ENCODE measurements around the gene CFAP221.

CFAP221 gene

DNA sequence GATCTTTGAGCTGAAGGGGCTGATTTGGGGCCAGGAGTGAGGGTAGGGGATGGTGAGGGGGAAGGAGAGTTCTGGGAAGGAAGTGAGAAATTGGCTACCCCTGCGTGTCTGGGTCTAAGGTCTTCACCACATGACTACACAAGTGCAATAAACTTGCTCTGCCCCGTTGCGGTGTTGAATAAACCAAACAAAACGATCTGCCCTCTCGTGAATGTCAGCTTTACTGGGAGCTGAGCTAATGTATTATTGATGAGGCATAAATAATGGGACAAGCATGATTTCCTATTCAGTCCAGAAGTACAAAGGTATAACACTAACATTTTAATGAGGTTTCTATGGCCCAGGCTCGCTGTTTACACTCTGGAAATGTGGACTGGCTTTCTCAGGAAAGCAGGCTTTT lies 8.0 kb upstream of the CFAP221 start:
- in situ Hi-C loops (cut with HindIII; ENCODE audit: low sequenced_read_pairs), result no loop called here

DNA sequence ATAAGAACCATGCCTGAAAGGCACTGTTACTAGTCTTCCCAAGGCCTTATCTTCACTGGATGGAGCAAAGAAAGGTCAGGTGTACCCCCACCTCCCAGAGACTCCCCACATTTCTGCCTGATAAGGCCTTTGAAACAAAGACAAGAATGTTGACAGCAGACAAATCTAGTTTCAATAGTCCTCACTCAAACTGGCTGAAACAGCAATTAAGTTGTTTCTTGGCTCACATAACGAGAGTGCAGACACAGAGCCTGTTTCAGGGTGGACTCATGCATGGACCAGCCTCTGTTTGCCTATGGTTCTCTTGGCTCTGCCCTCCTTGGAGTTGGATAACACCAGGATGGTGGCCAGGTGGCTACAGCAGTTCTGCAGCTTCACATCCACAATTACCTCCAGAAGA lies 7.5 kb upstream of the CFAP221 start:
- in situ Hi-C loops (cut with HindIII; ENCODE audit: low sequenced_read_pairs), result no loop called here

DNA sequence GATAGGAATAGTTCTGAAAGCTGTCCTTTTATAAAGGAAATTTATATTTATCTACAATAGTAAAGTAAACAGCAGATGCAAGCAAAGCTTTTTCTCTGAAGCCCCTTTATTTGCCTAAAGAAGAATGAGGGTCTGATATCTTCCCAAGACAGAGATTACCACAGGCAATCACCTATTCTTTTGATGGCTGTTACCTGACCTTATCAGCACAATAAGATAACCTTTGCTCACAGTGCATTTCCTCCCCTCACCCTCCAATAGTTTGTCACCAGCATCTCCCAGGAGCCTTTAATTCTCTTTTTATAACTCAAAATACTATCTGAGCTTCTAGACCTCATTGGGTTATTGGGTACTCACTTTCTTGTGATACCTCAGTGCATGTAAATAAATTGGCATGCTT lies 6.5 kb upstream of the CFAP221 start:
- in situ Hi-C loops (cut with HindIII; ENCODE audit: low sequenced_read_pairs), result no loop called here

DNA sequence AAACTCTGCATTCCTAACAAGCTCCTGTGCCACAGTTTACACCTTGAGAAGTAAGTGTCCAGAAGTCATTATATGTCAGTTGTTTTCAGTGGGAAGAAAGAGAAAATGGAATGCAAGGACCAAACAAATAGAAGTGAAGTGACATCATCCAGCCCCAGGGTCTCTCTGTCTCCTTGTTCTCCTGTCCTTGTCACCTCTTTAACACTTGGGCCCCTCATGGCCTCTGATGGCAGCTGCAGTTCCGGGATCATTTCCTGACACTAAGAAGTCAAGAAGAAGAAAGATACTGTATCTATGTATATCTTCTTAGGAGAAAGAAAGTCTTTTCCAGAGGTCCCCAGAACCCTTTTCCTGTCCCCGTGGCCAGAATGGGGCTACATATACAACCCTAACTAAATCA lies 2.8 kb upstream of the CFAP221 start:
- in situ Hi-C loops (cut with HindIII; ENCODE audit: low sequenced_read_pairs), result loop anchor here (5.0 kb wide), 1 partner anchor 64 kb away; no protein-coding TSS in a partner anchor

DNA sequence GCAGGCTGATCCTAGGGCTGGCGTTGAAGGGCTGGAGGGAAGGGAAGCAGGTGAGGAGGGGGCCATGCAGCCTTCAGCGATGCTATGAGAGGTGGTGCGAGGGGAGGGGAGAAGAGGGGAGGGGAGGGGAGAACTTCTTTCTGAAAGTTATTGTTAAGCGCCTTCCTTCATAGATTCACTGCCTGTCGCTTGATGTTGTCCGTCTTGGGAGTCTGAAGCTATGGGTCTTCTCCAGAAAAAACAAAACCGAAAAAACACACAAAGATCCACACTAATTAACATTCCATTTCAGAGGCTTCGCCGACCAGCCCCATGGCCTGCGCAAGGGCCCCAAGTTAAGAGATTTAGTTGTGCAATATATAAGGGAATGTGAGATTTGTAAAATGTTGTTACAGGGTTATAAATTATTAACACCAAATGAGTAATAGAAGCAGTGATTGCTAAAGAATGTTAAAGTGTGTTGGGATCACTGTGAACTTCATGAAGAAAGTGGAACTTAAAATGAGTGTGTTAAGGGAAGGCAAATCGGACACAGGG lies 758 bp downstream of the CFAP221 start:
- in situ Hi-C loops (cut with HindIII; ENCODE audit: low sequenced_read_pairs), result loop anchor here (5.0 kb wide), 1 partner anchor 68 kb away; no protein-coding TSS in a partner anchor

DNA sequence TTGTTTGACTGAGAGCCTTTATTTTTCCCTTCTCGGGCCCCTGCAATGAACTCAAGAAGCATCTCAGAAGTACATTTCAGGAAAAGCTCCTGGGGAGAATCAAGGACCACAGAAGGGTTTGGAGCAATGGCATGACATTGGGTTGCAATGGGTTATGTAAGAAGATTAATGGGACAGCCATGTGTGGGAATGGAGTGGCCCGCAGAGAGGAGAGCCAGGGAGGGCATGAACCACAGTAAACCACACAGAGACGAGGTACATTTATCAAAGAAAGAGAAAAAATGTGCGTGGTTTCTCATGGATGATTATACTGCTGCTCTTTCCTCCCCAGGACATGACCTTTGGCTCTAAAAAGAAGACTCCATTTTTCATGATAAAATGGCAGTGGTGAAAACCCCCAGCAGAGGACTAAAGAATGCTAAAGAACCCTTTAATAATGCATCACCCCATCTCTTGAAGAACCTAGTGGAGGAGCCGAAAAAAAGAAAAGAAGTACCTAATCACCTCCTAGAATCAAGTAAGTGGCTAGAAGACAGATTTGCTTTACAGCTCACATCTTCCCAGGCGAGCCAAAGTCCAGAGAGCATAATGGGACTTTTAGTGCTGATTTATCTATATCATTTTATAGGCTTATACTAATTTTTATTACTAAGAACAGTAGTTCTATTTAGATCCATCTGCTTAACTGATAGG lies 1.7 kb downstream of the CFAP221 start:
- in situ Hi-C loops (cut with HindIII; ENCODE audit: low sequenced_read_pairs), result no loop called here

DNA sequence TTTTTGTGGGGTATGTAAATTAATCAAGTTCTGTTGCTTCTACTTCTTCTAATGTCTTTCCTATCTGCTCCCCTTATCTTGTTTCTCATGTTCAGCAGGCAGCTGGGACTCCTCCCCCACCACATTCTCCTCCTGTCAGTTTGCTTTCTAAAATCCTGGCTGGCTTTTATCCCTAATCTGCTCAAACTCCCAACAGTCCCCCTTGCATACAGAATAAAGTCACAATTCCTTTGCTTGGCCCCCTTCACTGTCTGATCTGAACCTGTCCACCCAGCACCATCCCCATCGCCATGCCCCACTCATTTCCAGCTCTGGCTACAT lies 2.2 kb downstream of the CFAP221 start:
- in situ Hi-C loops (cut with HindIII; ENCODE audit: low sequenced_read_pairs), result no loop called here

DNA sequence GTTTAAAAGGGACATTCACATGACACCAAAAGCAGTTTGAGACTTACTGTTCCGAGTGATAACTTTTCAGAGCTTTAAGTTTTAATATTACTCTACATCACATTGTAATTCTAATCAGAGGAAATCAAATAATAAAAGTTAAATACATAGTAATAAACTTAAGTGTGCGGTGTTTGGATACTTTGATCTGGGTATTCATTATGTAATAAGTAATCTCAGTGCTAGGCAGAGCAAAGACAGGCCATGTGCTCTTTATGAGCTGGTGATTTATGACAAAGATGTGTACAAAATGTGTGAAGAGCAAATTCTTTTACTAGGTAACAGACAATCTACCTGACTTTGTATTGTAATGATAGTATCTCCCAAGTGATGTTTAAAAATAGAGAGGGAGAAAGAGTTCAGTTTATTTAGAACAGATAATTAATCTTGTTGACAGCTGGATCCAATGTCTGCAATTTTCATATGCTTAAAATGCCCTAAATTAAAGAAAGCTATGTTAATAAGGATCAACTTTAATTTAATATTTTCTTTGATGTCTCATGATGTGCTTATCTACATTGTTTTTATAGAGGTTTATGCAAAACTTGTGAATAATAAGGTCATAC lies 4.4 kb downstream of the CFAP221 start:
- in situ Hi-C loops (cut with HindIII; ENCODE audit: low sequenced_read_pairs), result no loop called here

DNA sequence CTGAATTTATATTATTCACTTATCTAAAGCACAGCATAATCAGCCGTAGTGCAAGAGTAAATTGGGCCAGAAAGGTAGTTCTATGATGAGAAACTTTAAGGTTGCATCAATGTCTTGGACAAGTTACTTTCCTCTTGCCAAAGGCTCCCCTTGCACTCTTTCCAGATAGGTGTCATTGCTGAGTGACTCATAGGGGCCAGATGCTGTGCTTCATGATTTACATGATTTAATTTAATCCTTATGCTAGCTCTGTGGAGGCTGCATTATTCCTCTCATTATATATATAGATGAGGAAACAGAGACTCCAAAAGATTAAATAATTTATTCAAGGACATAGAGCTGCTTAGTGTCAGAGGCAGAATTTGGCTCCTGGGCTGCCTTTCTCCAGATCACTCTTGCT lies 5.0 kb downstream of the CFAP221 start:
- in situ Hi-C loops (cut with HindIII; ENCODE audit: low sequenced_read_pairs), result no loop called here

DNA sequence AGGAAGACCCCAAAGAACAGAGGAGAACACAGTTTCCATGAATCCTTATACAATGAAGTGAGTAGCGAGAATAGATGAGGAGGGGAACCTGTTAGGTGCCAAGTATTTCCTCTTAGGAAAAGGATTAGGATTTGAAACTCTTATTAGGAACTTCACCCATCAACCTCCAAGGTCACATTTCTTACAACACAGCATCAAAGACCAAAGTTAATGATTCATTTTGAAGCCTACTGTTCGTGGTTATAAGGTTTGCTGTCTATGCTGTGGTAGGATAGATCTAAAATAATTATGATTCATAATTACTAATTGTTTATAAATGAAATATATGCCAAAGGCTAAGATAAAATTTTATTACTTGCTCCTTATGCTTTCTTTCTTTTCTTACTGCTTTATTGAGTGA lies 6.1 kb downstream of the CFAP221 start:
- in situ Hi-C loops (cut with HindIII; ENCODE audit: low sequenced_read_pairs), result no loop called here

DNA sequence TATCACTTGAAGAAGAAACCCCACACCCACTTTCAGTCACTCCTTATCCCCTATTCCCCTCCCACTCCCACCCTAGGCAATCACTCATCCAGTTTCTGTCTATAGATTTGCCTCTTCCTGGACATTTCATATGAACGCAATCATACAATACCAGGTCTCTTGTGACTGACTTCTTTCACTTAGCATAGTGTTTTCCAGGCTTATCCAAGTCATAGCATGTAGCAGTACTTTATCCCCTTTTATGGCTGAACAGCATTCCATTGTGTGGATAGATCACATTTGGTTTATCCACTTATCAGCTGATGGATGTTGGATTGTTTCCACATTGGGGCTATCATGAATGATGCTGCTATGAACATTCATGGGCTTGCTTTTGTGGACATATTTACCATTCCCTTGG lies 6.6 kb downstream of the CFAP221 start:
- in situ Hi-C loops (cut with HindIII; ENCODE audit: low sequenced_read_pairs), result no loop called here

DNA sequence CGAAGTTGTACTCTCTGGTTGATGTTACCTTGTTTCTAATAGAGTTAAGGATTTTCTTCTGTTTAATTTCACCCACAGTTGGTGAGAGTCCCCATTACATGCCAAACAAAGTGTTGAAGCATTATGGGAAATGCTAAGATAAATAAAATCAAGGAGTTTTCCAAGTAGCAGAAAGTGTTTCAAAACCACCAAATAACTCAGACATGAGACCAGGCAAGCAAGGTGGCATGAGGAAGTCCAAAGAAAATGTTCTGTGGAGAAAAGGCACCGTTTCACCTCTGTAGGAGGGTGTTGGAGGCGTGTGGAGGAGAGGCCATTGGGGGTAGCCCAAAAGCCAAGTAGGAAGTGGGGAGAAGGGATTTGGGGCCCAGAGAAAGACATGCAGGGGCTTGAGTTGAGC lies 8.7 kb downstream of the CFAP221 start:
- in situ Hi-C loops (cut with HindIII; ENCODE audit: low sequenced_read_pairs), result no loop called here

DNA sequence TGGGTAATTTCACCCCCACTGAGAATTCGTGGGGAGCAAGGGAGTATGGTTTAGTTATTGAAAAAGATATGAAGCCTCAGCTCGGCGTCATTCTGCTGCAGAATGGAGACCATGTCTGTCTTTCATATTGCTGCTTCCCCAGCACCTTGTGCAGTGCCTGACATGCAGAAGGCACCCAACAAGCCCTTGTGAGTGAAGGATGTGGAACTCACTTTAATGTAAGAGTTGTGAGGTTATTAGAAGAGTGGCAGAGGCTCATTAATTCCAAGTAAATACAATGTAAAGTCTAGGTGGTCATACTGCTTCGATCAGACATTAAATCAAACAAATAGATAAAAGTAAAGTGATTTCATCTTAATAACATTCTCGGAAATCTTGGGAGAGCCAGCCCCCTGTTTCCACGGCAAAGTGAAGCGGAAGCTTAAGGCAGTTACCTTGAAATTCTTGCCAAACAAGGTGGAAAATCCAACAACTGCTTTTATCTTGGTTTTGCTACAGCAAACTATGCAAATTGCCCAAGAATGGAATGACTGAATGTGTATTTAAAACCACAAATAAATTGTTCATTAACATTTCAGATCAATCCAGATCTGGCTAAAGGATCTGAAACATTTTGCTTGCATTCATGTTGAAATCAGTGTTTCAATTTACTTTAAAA lies 9.6 kb downstream of the CFAP221 start:
- in situ Hi-C loops (cut with HindIII; ENCODE audit: low sequenced_read_pairs), result no loop called here

DNA sequence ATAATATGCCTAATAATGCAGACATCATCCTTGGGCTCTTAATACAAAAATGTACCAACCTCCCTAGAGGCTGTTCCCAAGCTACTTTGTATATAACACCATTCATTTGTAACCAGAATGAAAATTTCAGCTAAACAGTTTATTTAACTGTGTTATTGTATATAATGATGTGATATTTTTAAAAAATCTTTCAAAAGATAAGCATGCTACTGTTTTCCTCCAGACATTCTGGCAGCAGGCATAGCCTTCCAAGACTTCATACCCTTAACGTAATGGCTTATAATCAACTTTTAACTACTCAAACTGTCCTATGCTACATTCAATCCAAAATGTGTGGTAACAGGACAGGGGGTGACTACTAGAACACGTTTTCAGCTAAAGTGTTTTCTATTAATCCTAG lies 21.2 kb downstream of the CFAP221 start:
- in situ Hi-C loops (cut with HindIII; ENCODE audit: low sequenced_read_pairs), result no loop called here

DNA sequence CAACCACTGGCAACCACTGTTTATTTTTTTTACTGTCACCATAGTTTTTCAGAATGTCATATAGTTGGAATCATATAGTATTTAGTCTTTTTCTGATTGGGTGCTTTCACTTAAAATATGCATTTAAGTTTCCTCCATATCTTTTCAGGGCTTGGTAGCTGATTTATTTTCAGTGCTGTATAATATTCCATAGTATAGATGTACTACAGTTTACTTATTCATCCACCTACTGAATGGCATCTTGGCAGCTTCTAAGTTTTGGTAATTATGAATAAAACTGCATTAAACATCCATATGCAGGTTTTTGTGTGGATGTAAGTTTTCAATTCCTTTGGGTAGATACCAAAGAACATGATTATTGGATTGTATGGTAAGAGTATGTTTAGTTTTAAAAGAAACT lies 23.0 kb downstream of the CFAP221 start:
- in situ Hi-C loops (cut with HindIII; ENCODE audit: low sequenced_read_pairs), result no loop called here

DNA sequence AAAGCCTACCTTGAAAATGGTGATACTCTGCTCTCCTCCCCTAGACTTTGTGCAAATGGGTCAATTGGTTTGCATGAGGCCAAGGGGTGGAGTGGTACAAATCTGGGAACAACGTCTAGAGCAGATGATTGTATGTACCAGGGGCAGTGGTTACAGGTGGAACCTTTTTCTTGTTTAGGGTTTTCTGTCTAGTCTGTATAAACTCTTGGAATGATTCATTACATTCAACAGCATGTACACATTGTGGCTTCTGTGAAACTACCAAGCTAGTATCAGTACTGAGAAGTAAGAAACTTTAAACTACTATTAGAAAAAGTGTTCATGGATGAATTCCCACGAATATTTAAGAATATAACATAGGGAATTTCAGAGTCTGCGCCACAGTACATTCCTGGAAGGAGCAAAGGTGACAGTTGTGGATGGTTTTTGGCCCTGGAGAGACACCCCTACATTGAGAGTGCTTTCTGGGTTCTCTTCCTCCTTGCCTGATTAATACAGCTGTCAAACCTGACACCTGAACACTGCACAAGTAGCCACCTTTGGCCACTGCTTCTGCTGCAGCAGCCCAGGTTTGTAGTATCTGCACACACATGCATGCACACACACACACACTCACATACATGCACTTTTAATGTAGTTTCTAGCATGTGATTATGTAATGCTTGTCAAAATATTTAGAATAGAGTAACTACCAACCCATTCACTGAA lies 30.0 kb downstream of the CFAP221 start:
- in situ Hi-C loops (cut with HindIII; ENCODE audit: low sequenced_read_pairs), result loop anchor here (5.0 kb wide), 1 partner anchor 33 kb away; no protein-coding TSS in a partner anchor

DNA sequence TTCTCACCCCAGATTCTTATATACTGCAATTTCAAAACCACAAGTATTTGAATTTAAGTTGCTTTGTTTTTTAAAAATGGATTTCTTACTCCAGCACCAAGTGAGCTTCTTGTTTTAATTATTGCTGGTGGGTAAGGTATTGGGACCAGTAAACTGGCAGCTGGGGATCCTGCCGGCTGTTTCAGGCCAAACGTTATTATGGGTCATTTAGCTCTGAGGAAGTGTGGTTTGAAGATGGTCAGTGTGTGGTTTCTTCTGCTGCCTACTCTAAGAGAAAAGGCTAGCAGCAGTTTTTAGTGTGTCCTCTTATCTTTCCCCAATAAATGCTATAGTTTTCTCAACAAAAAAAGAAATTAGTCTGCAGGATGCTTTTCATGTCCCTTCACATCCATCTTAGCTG lies 30.6 kb downstream of the CFAP221 start:
- in situ Hi-C loops (cut with HindIII; ENCODE audit: low sequenced_read_pairs), result loop anchor here (5.0 kb wide), 1 partner anchor 32 kb away; no protein-coding TSS in a partner anchor

DNA sequence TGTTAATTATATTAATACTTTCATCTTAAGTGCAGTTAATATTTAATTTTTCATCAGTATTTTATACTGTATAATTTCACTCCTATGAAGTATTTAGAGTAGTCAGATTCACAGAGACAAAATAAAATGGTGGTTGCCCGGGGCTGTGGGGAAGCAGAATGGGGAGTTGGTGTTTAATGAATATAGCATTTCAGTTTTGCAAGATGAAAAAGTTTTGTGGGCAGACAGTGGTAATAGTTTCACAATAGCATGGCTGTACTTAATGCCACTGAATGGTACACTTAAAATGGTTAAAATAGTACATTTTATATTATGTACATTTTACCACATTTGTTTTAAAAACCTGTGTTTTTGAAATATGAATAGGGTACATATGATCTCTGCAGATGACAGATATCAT lies 31.2 kb downstream of the CFAP221 start:
- in situ Hi-C loops (cut with HindIII; ENCODE audit: low sequenced_read_pairs), result no loop called here

DNA sequence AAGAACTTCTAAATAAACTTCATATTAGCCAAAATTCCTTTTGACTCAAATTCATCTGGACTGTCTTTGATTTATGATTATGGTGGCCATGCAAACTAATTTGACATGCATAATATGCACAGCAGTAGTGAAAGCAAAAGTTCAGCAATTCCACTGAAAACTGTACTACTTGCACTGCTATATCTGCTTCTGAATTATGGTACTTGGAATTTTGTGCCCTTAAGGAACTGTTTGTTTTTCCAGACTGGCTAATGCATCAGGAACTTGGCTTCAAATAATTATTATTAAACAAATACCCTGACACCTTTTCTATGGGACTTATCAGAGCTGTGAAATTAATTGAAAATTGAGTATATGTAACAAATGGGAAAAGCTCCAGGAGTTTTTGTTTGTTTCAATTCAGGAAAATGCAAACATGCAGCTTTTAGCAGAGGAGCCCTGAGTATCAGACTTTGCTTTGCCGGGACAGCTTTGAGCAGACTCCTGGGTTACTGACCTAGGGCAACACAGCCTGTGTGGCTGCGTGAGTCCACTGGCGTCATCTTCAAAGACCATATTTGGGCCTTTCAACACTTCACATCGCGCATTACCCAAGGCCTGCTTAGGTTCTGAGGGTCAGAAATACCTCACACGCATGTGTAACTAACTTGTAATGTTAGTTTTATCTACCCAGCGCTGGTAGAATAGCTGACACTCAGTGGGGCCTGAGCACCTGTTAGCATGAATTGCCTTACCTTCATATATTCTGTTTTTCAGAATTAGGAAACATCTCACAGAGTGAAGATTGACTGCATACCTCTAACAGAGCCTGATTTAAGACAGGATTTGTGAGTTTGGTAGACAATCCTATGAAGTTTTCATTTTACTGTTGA lies 35.4 kb downstream of the CFAP221 start:
- in situ Hi-C loops (cut with HindIII; ENCODE audit: low sequenced_read_pairs), result no loop called here

DNA sequence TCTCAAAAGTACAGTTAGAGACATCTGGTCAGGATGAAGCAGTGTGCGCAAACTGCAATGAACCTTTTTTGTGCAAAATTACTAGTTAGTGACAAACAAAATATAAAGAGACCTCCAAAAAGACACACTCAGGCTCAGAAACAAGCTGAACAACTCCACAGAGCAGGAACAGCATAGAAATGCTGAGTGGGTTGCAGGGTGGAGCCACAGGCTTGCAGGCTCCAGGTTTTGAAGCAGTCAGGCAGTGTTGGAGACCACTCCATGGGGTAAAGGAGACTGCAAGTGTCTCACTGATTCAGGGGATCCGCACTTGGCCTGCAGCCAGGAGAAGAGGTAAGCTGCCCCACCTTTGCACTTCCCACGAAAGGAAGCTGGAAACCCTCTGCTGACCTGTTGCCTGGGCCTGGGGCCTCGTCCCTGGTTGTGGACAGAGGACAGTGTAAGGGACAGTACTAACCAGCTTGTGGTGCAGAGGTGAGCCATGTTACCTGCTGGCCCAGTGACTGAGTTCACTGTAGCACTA lies 36.4 kb downstream of the CFAP221 start:
- in situ Hi-C loops (cut with HindIII; ENCODE audit: low sequenced_read_pairs), result no loop called here
